Thymus (tissue), 2 donors: ENCODE data around the gene EIF2S3. TPM values are rescaled to one million over a fixed set of nuclear protein-coding genes. Genes with fewer than 3 reads are reported as not detected.

Experiments
- polyA plus RNA-seq: library from polyadenylated mRNA; stranded (reverse); fragments of 200-250 nt; gene quantifications from one replicate; pipeline ENCODE4 v1.2.3, GENCODE V29; 2013
- total RNA-seq: library from RNA; stranded (reverse); fragments of 120-200 nt; gene quantifications from one replicate; pipeline ENCODE4 v1.2.4, GENCODE V29; 2013
- donor health status: healthy.

The EIF2S3 gene
- total and polyA plus RNA-seq, 2 donors: 89.2 to 168 TPM

Other genes starting within 250 kb of the EIF2S3 start
- gene APOO, start 147.0 kb upstream of the EIF2S3 start, total RNA-seq: 24.6 TPM
- gene APOO, start 147.0 kb upstream of the EIF2S3 start, polyA plus RNA-seq: 16.6 TPM
- gene CXorf58, start 146.9 kb upstream of the EIF2S3 start, total RNA-seq: 0.09 TPM
- gene CXorf58, start 146.9 kb upstream of the EIF2S3 start, polyA plus RNA-seq: 0.18 TPM
- 10.6 TPM for gene KLHL15, start 27.8 kb upstream of the EIF2S3 start, total RNA-seq
- 5.8 TPM for gene KLHL15, start 27.8 kb upstream of the EIF2S3 start, polyA plus RNA-seq
- 40.0 TPM for gene ZFX, start 94.8 kb downstream of the EIF2S3 start, total RNA-seq
- gene ZFX, start 94.8 kb downstream of the EIF2S3 start, polyA plus RNA-seq: 9.7 TPM